ENCODE results near the gene DOHH.
"Not testable (repeated sequence)": the region's sequence is repeated elsewhere in the genome, so short reads cannot be mapped to it uniquely, and the experiment has no call there.

Gene DOHH

DNA sequence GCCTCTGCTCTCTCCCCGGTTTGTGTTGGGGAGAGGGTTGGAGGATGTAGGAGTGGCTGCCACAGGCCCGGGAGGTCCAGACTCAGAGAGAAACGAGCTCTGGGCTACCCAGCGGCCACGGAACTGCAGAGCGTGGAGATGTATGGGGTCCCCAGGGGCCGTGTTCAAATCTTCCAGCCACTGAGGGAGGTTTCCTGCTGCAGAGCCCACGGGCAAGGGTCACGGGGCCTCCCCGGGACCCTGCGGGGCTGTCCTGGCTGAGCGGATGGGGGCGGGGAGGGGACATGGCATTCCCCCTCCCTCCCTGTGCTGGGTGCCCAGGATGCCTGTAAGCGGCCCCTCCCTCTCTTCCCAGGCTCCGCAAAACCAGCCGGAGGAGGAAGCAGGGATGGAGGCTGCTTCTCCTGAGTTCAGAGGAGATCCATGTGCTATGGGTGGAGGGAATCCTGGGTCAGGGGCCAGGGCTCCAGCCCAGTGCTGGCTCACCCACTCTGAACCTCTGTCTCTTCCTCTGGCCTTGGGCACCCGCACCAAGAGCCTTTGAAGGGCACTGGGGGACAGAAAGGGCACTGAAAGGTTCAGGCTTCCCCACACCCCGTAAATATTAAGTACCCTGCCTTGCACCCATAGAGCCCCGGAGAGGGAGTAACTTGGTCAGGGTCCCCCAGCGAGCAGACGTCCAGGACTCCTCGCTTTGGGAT lies 42.8 kb downstream of the DOHH start:
- Histone ChIP-seq H3K27ac (ENCODE audit: low read length) (no peak overlapping the region), H3K9me3 (ENCODE audit: insufficient read depth, low read depth, low read length) (no peaks in the 10 kb centered on the region), H3K9ac (ENCODE audit: low read depth, low read length) (no peak overlapping the region), H3K36me3 (ENCODE audit: insufficient read depth, low read depth, low read length) (no peaks in the 10 kb centered on the region), H3K27me3 (ENCODE audit: insufficient read depth, low read length) (peaks cover 57% of the 10 kb centered on the region), H3K4me3 (ENCODE audit: low read length) (no peak overlapping the region; the same call in 1 of the 2 replicates), H3K4me1 (ENCODE audit: insufficient read depth, low read length) (no peaks in the 10 kb centered on the region; the same call in 1 of the 2 replicates)

DNA sequence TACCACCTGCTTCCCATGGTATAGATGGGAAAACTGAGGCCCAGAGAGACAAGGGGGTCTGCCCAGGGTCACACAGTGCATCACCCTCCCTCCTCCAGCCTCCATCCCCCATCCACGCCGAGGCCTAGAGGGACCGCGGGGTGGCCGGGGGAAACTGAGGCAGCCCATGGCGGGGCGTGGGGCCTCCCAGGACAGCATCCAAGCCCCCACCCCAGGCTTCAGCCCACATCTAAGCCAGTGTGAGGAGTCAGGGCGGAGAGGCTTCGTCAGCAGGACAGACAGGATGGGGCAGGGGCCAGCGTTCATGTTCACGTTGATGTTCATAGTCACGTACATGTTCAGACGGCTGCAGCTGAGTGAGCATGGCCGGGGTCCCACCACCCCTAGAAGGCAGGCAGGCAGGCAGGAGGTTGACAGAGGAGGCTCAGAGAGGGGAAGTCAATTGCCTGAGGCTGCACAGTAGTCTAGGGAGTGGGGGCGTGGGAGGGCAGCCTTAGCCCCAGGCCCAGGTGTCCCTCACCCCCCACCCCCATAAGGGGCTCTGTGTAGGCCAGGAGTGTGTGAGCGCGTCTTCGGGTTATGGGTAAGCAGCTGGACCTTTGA lies 43.4 kb downstream of the DOHH start:
- no peak overlapping the region for H3K9ac ChIP-seq (ENCODE audit: low read depth, low read length)
- H3K4me3 ChIP-seq (ENCODE audit: low read length) = no peak overlapping the region
- no peaks in the 10 kb centered on the region; the same call in 1 of the 2 replicates for H3K4me1 ChIP-seq (ENCODE audit: insufficient read depth, low read length)
- H3K9me3 ChIP-seq (ENCODE audit: insufficient read depth, low read depth, low read length) = no peaks in the 10 kb centered on the region
- H3K27ac ChIP-seq (ENCODE audit: low read length) = no peak overlapping the region
- H3K36me3 ChIP-seq (ENCODE audit: insufficient read depth, low read depth, low read length) = no peaks in the 10 kb centered on the region
- peaks cover 50% of the 10 kb centered on the region for H3K27me3 ChIP-seq (ENCODE audit: insufficient read depth, low read length)

DNA sequence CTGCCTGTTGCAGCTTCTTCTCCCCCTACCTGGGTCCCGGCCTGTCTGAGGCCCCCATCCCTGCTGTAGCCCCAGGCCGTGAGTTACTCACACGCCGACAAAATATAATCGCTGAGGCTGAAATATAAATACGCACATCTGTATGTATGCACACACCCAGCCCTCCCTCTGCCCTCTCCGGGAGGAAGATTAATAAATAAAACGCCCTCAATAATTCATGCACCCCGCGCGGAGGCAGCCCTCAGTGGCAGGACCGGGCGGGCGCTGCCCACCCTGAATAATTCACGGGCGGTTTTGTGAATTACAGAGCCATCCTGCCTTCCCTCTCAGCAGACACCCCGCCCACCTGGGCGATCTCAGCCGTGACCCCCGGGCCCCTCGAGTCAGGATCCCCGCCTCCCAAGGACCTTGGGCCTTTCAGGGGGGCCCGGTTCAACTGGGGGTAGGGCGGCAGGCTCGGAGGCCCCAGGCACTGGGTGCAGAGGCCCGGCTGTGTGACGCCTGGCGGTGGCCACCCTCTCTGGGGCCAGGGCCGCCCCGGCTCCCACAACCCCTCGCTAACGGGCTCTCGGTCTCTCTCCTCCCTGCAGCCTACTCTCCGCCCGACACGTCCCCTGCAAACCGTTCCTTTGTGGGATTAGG lies 44.4 kb downstream of the DOHH start:
- Histone ChIP-seq H3K36me3 (ENCODE audit: insufficient read depth, low read depth, low read length) (no peaks in the 10 kb centered on the region), H3K27ac (ENCODE audit: low read length) (no peak overlapping the region), H3K4me3 (ENCODE audit: low read length) (no peak overlapping the region), H3K9me3 (ENCODE audit: insufficient read depth, low read depth, low read length) (no peaks in the 10 kb centered on the region), H3K9ac (ENCODE audit: low read depth, low read length) (no peak overlapping the region), H3K27me3 (ENCODE audit: insufficient read depth, low read length) (peaks cover 44% of the 10 kb centered on the region), H3K4me1 (ENCODE audit: insufficient read depth, low read length) (no peaks in the 10 kb centered on the region; the same call in 1 of the 2 replicates)

DNA sequence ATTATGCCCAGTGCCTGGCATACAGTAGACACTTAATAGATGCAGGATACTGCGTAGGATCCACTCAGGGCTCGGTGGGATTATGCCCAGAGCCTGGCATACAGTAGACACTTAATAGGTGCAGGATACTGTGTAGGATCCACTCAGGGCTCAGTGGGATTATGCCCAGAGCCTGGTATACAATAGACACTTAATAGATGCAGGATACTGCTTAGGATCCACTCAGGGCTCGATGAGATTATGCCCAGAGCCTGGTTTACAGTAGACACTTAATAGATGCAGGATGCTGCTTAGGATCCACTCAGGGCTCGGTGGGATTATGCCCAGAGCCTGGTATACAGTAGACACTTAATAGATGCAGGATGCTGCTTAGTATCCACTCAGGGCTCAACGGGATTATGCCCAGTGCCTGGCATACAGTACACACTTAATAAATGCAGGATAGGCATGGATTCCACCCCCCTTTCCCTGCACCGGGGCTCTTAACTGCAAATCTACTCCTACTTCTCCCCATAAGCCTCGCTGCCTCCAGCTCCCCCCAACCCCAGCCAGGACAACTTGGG lies 45.0 kb downstream of the DOHH start:
- no peak overlapping the region for H3K9ac ChIP-seq (ENCODE audit: low read depth, low read length)

DNA sequence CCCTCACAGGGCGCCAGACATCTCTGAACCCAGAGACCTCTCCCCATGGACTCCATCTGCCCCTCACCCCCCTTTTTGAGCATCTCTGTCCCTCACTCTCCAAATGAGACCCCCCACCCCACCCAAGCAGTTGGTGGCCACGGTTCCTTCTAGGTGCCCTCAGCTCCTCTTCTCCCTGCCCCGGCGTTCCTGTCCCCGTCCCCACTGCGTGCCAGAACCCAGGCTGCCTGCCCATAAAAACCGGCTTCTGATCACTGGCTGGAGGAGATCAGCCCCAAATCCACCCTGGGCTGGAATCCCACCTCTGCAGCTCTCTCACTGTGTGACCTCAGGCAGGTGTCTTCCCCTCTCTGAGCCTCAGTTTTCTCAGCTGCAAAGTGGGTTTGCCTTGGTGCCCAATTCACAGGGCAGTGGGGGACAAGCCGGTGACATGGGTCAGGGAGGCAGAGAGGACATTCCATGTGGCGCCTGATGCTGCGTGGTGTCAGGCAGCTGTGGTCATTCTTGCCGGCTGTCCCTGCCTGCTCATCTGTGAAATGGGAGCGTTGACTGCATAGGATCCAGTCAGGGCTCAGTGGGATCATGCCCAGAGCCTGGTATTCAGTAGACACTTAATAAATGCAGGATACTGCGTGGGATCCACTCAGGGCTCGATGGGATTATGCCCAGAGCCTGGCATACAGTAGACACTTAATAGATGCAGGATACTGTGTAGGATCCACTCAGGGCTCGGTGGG lies 45.6 kb downstream of the DOHH start:
- Histone ChIP-seq H3K4me3 (ENCODE audit: low read length) (no peak overlapping the region), H3K27me3 (ENCODE audit: insufficient read depth, low read length) (peaks cover 31% of the 10 kb centered on the region), H3K36me3 (ENCODE audit: insufficient read depth, low read depth, low read length) (no peaks in the 10 kb centered on the region), H3K9ac (ENCODE audit: low read depth, low read length) (no peak overlapping the region), H3K9me3 (ENCODE audit: insufficient read depth, low read depth, low read length) (no peaks in the 10 kb centered on the region), H3K4me1 (ENCODE audit: insufficient read depth, low read length) (no peaks in the 10 kb centered on the region; the same call in 1 of the 2 replicates), H3K27ac (ENCODE audit: low read length) (no peak overlapping the region)

More for the DNA sequence above, 45.0 kb downstream of the DOHH start:
- Histone ChIP-seq H3K4me1 (ENCODE audit: insufficient read depth, low read length) (no peaks in the 10 kb centered on the region; the same call in 1 of the 2 replicates), H3K4me3 (ENCODE audit: low read length) (no peak overlapping the region), H3K27me3 (ENCODE audit: insufficient read depth, low read length) (peaks cover 38% of the 10 kb centered on the region), H3K27ac (ENCODE audit: low read length) (no peak overlapping the region), H3K36me3 (ENCODE audit: insufficient read depth, low read depth, low read length) (no peaks in the 10 kb centered on the region), H3K9me3 (ENCODE audit: insufficient read depth, low read depth, low read length) (no peaks in the 10 kb centered on the region)

DNA sequence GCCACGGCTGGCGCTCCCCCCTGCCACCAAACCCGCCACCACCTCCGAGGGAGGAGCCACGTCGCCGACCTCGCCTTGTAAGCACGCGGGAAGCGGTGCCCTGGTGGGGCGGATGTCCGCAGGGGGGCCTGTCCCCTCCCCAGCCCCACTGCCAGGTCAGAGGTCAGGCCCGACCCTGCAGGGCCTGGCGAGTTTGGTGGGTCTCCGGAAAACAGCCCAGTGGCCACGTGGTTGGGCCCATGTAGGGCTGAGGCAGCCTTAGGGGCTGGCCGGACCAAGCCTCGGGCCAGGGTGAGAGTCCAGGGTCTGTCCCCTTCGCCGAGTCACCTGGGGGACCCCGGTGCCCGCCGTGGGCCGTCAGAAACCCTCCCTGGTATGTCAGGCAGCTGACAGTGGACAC lies 46.6 kb downstream of the DOHH start:
- Histone ChIP-seq H3K4me3 (ENCODE audit: low read length) (no peak overlapping the region), H3K36me3 (ENCODE audit: insufficient read depth, low read depth, low read length) (no peaks in the 10 kb centered on the region), H3K9me3 (ENCODE audit: insufficient read depth, low read depth, low read length) (no peaks in the 10 kb centered on the region), H3K27ac (ENCODE audit: low read length) (no peak overlapping the region), H3K4me1 (ENCODE audit: insufficient read depth, low read length) (no peaks in the 10 kb centered on the region; the same call in 1 of the 2 replicates), H3K27me3 (ENCODE audit: insufficient read depth, low read length) (peaks cover 22% of the 10 kb centered on the region), H3K9ac (ENCODE audit: low read depth, low read length) (no peak overlapping the region)

DNA sequence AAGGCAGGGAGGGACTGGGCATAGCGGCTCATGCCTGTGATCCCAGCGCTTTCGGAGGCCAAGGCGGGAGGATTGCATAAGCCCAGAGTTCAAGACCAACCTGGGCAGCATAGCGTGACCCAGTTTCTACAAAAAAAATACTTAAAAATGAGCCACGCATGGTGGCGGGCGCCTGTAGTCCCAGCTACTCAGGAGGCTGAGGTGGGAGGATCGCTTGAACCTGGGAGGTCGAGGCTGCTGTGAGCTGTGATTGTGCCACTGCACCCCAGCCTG lies 47.6 kb downstream of the DOHH start:
- not testable (repeated sequence) for H3K4me1 ChIP-seq (ENCODE audit: insufficient read depth, low read length); H3K9me3 ChIP-seq (ENCODE audit: insufficient read depth, low read depth, low read length); H3K27ac ChIP-seq (ENCODE audit: low read length); H3K4me3 ChIP-seq (ENCODE audit: low read length); H3K9ac ChIP-seq (ENCODE audit: low read depth, low read length); H3K36me3 ChIP-seq (ENCODE audit: insufficient read depth, low read depth, low read length)
- peaks cover 12% of the 10 kb centered on the region for H3K27me3 ChIP-seq (ENCODE audit: insufficient read depth, low read length)

DNA sequence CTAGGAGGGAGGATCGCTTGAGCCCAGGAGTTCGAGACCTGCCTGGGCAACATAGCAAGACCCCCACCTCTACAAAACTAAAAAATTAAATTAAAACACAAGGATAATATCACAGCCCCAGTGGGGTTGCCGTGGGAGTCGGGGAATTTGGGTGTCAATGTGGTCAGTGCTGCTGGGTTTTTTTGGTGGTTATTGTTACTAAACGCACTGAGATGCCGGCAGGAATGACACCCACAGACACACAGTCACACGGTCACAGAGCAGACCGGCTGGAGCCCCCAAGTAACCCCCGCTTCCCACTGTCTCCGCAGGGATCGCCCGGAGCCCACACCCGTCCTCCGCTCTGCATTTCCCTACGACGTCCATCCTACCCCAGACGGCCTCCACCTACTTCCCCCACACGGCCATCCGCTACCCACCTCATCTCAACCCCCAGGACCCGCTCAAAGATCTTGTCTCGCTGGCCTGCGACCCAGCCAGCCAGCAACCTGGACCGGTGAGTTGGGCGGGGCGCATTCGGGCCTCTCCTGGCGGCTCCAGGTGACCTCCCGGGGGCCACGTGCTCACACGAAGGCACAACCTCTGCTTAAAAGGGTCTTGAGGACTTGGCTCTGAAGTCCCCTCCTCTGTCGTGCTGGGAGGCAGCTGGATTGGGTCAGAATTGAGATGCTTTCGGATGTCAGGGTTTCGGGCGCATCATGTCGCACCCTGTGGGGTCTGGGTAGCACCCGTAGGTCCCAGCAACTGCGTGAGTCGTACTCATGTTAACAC lies 48.1 kb downstream of the DOHH start:
- Histone ChIP-seq H3K4me3 (ENCODE audit: low read length) (no peak overlapping the region), H3K36me3 (ENCODE audit: insufficient read depth, low read depth, low read length) (no peaks in the 10 kb centered on the region), H3K4me1 (ENCODE audit: insufficient read depth, low read length) (no peaks in the 10 kb centered on the region), H3K9me3 (ENCODE audit: insufficient read depth, low read depth, low read length) (no peaks in the 10 kb centered on the region), H3K9ac (ENCODE audit: low read depth, low read length) (no peak overlapping the region), H3K27me3 (ENCODE audit: insufficient read depth, low read length) (peaks cover 7% of the 10 kb centered on the region), H3K27ac (ENCODE audit: low read length) (no peak overlapping the region)

DNA sequence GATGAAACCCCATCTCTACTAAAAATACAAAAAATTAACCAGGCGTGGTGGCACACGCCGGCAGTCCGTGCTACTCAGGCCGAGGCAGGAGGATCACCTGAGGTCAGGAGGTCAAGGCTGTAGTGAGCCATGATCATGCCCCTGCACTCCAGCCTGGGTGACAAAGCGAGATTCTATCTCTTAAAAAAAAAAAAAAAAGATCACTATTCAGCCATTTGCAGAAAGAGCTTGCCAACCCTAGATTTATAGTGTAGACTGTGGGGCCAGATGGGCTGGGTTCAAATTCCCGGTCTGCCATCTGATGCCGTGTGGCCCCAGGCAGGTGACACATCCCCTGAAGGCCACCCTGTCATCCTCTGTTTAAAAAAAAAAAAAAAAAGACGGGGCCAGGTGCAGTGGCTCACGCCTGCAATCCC lies 49.0 kb downstream of the DOHH start:
- H3K27me3 ChIP-seq (ENCODE audit: insufficient read depth, low read length) = no peaks in the 10 kb centered on the region; the same call in 1 of the 2 replicates
- H3K9me3 ChIP-seq (ENCODE audit: insufficient read depth, low read depth, low read length) = no peaks in the 10 kb centered on the region
- no peaks in the 10 kb centered on the region for H3K36me3 ChIP-seq (ENCODE audit: insufficient read depth, low read depth, low read length)
- H3K9ac ChIP-seq (ENCODE audit: low read depth, low read length) = no peak overlapping the region
- H3K4me1 ChIP-seq (ENCODE audit: insufficient read depth, low read length) = no peaks in the 10 kb centered on the region
- H3K27ac ChIP-seq (ENCODE audit: low read length) = no peak overlapping the region
- H3K4me3 ChIP-seq (ENCODE audit: low read length) = no peak overlapping the region

DNA sequence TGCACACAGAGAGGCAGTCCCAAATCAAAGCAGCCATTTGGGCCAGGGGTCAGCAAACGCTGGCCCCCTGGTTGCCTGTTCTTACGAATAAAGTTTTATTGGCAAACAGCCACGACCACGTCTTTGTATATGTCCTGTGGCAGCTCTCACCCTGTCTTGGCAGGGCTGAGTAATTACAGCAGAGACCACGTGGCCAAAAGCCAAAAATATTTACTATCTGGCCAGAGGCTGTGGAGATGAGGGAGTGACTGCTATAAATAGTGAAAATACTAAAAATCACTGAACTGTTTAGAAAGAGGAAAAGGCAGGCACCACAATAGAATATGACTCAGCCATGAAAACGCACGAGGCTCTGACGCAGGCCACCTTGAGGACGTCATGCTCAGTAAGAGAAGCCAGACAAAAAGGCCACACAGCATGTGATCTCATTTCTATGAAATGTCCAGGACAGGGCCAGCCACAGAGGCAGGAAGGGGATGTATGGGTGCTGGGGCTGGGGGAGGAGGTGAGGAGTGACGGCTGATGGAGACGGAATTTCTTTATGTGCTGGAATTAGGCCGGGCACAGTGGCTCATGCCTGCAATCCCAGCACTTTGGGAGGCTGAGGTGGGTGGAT lies 49.6 kb downstream of the DOHH start:
- Histone ChIP-seq H3K4me1 (ENCODE audit: insufficient read depth, low read length) (no peaks in the 10 kb centered on the region), H3K9me3 (ENCODE audit: insufficient read depth, low read depth, low read length) (no peaks in the 10 kb centered on the region), H3K27ac (ENCODE audit: low read length) (no peak overlapping the region), H3K9ac (ENCODE audit: low read depth, low read length) (no peak overlapping the region), H3K36me3 (ENCODE audit: insufficient read depth, low read depth, low read length) (no peaks in the 10 kb centered on the region), H3K4me3 (ENCODE audit: low read length) (no peak overlapping the region), H3K27me3 (ENCODE audit: insufficient read depth, low read length) (peaks cover 2% of the 10 kb centered on the region; the same call in 1 of the 2 replicates)
